ENCODE measurements around the gene ZNF341.
"Not testable (repeated sequence)": the region's sequence is repeated elsewhere in the genome, so short reads cannot be mapped to it uniquely, and the experiment has no call there.

The ZNF341 gene

DNA sequence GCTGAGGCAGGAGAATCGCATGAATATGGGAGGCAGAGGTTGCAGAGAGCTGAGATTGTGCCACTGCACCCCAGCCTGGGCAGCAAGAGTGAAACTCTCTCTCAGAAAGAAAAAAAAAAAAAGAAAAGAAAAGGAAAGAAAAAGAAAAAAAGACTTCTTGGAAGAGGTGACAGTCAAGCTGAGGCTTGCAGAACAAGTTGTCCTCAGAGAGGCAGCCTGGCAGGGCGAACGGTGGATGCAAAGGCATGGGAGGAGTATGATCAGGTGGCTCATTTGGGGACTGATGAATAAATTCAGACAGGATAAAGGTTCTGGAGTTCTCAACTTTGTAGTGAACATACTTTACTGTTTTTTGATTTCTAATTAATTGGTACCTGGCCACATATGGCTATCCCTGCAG is 12.4 kb downstream of the ZNF341 start:
- no peak overlapping the region for H3K4me3 ChIP-seq (ENCODE audit: low read length)
- H3K36me3 ChIP-seq (ENCODE audit: control insufficient read depth, insufficient read depth, low read length), result no peaks in the 10 kb centered on the region
- H3K9me3 ChIP-seq (ENCODE audit: control insufficient read depth, low read length), result no peaks in the 10 kb centered on the region
- peaks cover 3% of the 10 kb centered on the region for H3K4me1 ChIP-seq (ENCODE audit: control insufficient read depth, insufficient read depth, low read length)
- no peak overlapping the region for H3K9ac ChIP-seq (ENCODE audit: low read length)
- H3K27me3 ChIP-seq (ENCODE audit: control insufficient read depth, insufficient read depth, low read length), result no peaks in the 10 kb centered on the region

GRCh38 chr20:33744773-33745385 is 13.1 kb downstream of the ZNF341 start:
- no peaks in the 10 kb centered on the region for H3K36me3 ChIP-seq (ENCODE audit: control insufficient read depth, insufficient read depth, low read length)
- peaks cover 3% of the 10 kb centered on the region for H3K4me1 ChIP-seq (ENCODE audit: control insufficient read depth, insufficient read depth, low read length)
- no peaks in the 10 kb centered on the region for H3K9me3 ChIP-seq (ENCODE audit: control insufficient read depth, low read length)
- no peaks in the 10 kb centered on the region for H3K27me3 ChIP-seq (ENCODE audit: control insufficient read depth, insufficient read depth, low read length)
- H3K4me3 ChIP-seq (ENCODE audit: low read length), result no peak overlapping the region
- H3K9ac ChIP-seq (ENCODE audit: low read length), result no peak overlapping the region

DNA sequence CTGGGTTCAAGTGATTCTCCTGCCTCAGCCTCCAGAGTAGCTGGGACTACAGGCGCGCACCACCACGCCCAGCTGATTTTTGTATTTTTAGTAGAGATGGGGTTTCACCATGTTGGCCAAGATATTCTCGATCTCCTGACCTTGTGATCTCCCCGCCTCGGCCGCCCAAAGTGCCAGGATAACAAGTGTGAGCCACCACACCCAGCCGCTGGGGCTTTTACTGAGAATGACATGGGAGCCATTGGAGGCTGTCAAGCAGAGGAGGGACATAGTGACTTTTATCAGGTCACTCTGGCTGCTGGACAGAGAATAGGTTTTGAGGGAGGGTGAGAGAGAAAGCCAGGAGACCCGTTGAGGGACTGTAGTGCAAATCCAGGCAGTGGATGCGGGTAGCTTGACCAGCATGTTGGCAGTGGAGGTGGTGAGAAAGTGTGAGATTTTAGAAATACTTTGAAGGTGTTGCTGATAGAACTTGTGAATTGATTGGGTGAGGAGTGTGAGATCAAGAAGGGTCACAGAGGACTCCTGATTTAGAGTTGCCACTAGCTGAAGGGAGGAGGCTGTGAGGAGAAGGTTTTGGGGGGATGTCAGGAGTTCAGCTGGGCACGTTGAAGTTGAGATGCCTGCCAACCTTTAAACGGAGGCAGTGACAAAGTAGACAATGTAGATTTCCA is 14.7 kb downstream of the ZNF341 start:
- peaks cover 3% of the 10 kb centered on the region for H3K4me1 ChIP-seq (ENCODE audit: control insufficient read depth, insufficient read depth, low read length)
- H3K27me3 ChIP-seq (ENCODE audit: control insufficient read depth, insufficient read depth, low read length), result no peaks in the 10 kb centered on the region
- H3K9ac ChIP-seq (ENCODE audit: low read length), result no peak overlapping the region
- H3K9me3 ChIP-seq (ENCODE audit: control insufficient read depth, low read length), result no peaks in the 10 kb centered on the region
- H3K4me3 ChIP-seq (ENCODE audit: low read length), result no peak overlapping the region
- H3K36me3 ChIP-seq (ENCODE audit: control insufficient read depth, insufficient read depth, low read length), result no peaks in the 10 kb centered on the region

DNA sequence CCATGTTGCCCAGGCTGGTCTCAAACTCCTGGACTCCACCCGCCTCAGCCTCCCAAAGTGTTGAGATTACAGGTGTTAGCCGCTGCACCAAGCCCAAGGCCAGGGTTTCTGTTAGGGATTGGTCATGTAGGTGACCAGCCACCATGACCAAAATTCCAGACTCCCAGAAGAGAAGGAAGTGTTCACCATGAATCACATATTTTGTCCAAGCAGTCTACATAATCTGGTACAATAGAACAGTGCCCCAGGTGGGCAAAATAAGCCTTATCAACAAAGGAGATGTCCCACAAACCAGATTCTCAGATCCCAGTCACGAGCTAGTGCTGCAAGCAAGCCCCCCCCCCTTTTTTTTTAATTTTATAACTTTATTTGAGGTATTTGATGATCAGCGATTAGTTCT is 20.0 kb downstream of the ZNF341 start:
- Histone ChIP-seq H3K9me3 (ENCODE audit: control insufficient read depth, low read length) (no peaks in the 10 kb centered on the region), H3K36me3 (ENCODE audit: control insufficient read depth, insufficient read depth, low read length) (no peaks in the 10 kb centered on the region), H3K4me1 (ENCODE audit: control insufficient read depth, insufficient read depth, low read length) (no peaks in the 10 kb centered on the region), H3K27me3 (ENCODE audit: control insufficient read depth, insufficient read depth, low read length) (no peaks in the 10 kb centered on the region), H3K4me3 (ENCODE audit: low read length) (no peak overlapping the region), H3K9ac (ENCODE audit: low read length) (no peak overlapping the region)

DNA sequence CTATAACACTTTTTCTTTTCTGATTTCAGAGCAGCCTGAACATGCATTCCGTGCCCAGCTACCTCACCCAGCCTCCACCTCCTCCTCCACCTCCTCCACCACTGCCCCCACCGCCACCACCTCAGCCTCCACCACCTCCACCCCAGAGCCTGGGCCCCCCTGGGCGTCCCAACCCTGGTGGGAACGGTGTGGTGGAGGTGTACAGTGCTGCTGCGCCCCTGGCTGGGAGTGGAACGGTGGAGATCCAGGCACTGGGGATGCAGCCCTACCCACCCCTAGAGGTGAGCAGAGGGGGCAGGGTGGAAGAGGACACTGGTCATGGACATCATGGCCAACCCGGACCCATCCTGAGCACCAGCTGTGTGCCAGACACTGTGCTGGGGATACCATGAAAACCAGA is 21.3 kb downstream of the ZNF341 start:
- Histone ChIP-seq H3K36me3 (ENCODE audit: control insufficient read depth, insufficient read depth, low read length) (no peaks in the 10 kb centered on the region), H3K4me3 (ENCODE audit: low read length) (no peak overlapping the region), H3K9me3 (ENCODE audit: control insufficient read depth, low read length) (no peaks in the 10 kb centered on the region), H3K4me1 (ENCODE audit: control insufficient read depth, insufficient read depth, low read length) (no peaks in the 10 kb centered on the region), H3K9ac (ENCODE audit: low read length) (no peak overlapping the region), H3K27me3 (ENCODE audit: control insufficient read depth, insufficient read depth, low read length) (no peaks in the 10 kb centered on the region)

GRCh38 chr20:33753763-33754162 is 22.0 kb downstream of the ZNF341 start:
- H3K9ac ChIP-seq (ENCODE audit: low read length), result no peak overlapping the region
- no peak overlapping the region for H3K4me3 ChIP-seq (ENCODE audit: low read length)
- H3K4me1 ChIP-seq (ENCODE audit: control insufficient read depth, insufficient read depth, low read length), result no peaks in the 10 kb centered on the region
- H3K36me3 ChIP-seq (ENCODE audit: control insufficient read depth, insufficient read depth, low read length), result no peaks in the 10 kb centered on the region
- H3K27me3 ChIP-seq (ENCODE audit: control insufficient read depth, insufficient read depth, low read length), result no peaks in the 10 kb centered on the region
- H3K9me3 ChIP-seq (ENCODE audit: control insufficient read depth, low read length), result no peaks in the 10 kb centered on the region

DNA sequence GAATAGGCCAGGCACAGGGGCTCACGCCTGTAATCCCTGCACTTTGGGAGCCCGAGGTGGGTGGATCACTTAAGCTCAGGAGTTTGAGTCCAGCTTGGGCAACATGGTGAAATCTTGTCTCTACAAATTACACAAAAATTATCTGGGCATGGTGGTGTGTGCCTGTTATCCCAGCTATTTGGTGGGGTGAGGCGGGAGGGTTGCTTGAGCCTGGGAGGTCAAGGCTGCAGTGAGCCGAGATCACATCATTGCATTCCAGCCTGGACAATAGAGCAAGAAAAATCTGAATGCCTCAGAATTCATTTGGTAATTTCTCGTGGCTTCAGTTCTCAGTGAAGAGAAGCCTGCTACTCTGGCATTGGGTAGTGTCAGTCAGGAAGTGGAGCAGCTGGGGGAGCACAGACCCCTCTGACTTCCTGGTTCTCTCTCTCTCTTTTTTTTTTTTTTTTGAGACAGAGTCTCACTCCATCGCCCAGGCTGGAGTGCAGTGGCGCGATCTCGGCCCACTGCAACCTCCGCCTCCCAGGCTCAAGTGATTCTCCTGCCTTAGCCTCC is 24.2 kb downstream of the ZNF341 start:
- H3K9me3 ChIP-seq (ENCODE audit: control insufficient read depth, low read length); H3K36me3 ChIP-seq (ENCODE audit: control insufficient read depth, insufficient read depth, low read length); H3K27me3 ChIP-seq (ENCODE audit: control insufficient read depth, insufficient read depth, low read length); H3K9ac ChIP-seq (ENCODE audit: low read length); H3K4me3 ChIP-seq (ENCODE audit: low read length); H3K4me1 ChIP-seq (ENCODE audit: control insufficient read depth, insufficient read depth, low read length): not testable (repeated sequence)

DNA sequence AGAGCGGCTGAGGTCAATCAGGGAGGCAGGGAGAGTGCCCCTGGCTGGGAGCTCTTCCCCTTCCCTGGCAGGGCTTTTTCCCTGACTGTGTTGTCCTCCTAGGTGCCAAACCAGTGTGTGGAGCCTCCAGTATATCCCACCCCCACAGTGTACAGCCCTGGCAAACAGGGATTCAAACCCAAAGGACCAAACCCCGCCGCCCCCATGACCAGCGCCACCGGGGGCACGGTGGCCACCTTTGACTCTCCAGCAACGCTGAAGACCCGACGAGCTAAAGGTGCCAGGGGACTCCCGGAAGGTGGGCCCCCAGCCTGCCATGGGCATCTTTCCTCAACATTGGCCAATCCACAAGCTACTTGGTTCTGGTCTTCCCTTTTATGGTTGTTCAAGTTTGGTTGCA is 25.2 kb downstream of the ZNF341 start:
- H3K36me3 ChIP-seq (ENCODE audit: control insufficient read depth, insufficient read depth, low read length), result no peaks in the 10 kb centered on the region

DNA sequence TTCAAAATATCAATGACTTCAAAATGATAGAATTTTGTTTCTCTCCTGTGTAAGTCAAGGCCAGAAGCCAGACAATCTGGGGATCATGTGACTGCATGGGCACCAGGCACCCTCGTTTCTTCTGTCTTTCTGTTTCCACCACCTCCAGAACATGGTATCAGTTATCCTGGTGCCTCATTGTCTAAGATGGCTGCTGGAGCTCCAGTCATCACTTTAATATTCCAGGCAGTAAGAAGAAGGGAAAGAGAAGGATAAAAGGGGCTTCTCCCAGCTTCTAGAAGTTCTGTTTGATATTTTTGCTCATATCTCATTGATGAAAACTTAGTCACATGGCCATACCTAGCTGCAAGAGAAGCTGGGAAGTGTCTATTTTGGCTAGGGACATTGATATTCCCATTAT is 25.7 kb downstream of the ZNF341 start:
- H3K4me1 ChIP-seq (ENCODE audit: control insufficient read depth, insufficient read depth, low read length), result no peaks in the 10 kb centered on the region
- H3K4me3 ChIP-seq (ENCODE audit: low read length), result no peak overlapping the region
- no peak overlapping the region for H3K9ac ChIP-seq (ENCODE audit: low read length)
- H3K36me3 ChIP-seq (ENCODE audit: control insufficient read depth, insufficient read depth, low read length), result no peaks in the 10 kb centered on the region
- no peaks in the 10 kb centered on the region for H3K27me3 ChIP-seq (ENCODE audit: control insufficient read depth, insufficient read depth, low read length)
- no peaks in the 10 kb centered on the region for H3K9me3 ChIP-seq (ENCODE audit: control insufficient read depth, low read length)

More for the DNA sequence above, 25.2 kb downstream of the ZNF341 start:
- Histone ChIP-seq H3K27me3 (ENCODE audit: control insufficient read depth, insufficient read depth, low read length) (no peaks in the 10 kb centered on the region), H3K4me3 (ENCODE audit: low read length) (no peak overlapping the region), H3K9me3 (ENCODE audit: control insufficient read depth, low read length) (no peaks in the 10 kb centered on the region), H3K9ac (ENCODE audit: low read length) (no peak overlapping the region), H3K4me1 (ENCODE audit: control insufficient read depth, insufficient read depth, low read length) (no peaks in the 10 kb centered on the region)

DNA sequence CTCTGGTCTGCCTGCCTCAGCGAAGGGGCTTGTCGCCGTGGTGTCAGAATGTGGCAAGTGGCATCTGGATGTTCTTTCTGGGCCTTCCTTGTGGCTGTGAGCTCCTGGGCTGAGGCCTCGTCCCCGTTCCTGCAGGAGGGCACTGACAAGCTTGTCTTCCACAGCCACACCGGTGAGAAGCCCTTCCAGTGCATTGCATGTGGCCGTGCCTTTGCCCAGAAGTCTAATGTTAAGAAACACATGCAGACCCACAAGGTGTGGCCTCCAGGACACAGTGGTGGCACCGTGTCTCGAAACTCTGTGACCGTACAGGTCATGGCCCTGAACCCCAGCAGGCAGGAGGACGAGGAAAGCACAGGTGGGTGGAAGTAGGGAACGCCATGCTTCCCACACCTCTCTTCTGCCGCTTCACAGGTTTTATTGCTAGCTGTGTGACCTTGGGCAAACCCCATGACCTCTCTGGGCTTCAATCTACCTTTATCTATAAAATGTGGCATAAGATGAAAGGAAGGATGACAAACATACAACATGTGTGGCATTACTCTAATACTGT is 30.0 kb downstream of the ZNF341 start:
- Histone ChIP-seq H3K27me3 (ENCODE audit: control insufficient read depth, insufficient read depth, low read length) (no peaks in the 10 kb centered on the region), H3K4me1 (ENCODE audit: control insufficient read depth, insufficient read depth, low read length) (no peaks in the 10 kb centered on the region), H3K9ac (ENCODE audit: low read length) (no peak overlapping the region), H3K36me3 (ENCODE audit: control insufficient read depth, insufficient read depth, low read length) (no peaks in the 10 kb centered on the region), H3K4me3 (ENCODE audit: low read length) (no peak overlapping the region), H3K9me3 (ENCODE audit: control insufficient read depth, low read length) (no peaks in the 10 kb centered on the region)

GRCh38 chr20:33765099-33765498 is 33.3 kb downstream of the ZNF341 start:
- no peaks in the 10 kb centered on the region for H3K9me3 ChIP-seq (ENCODE audit: control insufficient read depth, low read length)
- H3K36me3 ChIP-seq (ENCODE audit: control insufficient read depth, insufficient read depth, low read length), result no peaks in the 10 kb centered on the region
- H3K4me3 ChIP-seq (ENCODE audit: low read length), result no peak overlapping the region
- no peak overlapping the region for H3K9ac ChIP-seq (ENCODE audit: low read length)
- H3K4me1 ChIP-seq (ENCODE audit: control insufficient read depth, insufficient read depth, low read length), result no peaks in the 10 kb centered on the region
- no peaks in the 10 kb centered on the region for H3K27me3 ChIP-seq (ENCODE audit: control insufficient read depth, insufficient read depth, low read length)

DNA sequence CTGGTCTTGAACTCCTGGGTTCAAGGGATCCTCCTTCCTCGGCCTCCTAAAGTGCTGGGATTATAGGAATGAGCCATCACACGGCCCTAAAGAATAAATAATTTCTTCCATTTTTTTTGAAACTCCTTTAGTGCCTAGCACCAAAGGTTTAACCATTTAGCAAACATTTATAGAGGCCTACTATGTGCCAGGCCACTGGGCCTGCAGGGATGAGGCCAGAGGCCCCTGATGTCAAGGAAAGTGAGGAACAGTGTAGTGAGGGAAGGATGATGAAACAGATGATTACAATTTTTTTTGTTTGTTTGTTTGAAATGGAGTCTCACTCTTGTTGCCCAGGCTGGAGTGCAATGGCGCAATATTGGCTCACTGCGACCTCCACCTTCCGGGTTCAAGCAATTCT is 33.8 kb downstream of the ZNF341 start:
- Histone ChIP-seq H3K9ac (ENCODE audit: low read length) (no peak overlapping the region), H3K4me1 (ENCODE audit: control insufficient read depth, insufficient read depth, low read length) (no peaks in the 10 kb centered on the region), H3K4me3 (ENCODE audit: low read length) (no peak overlapping the region), H3K36me3 (ENCODE audit: control insufficient read depth, insufficient read depth, low read length) (no peaks in the 10 kb centered on the region), H3K27me3 (ENCODE audit: control insufficient read depth, insufficient read depth, low read length) (no peaks in the 10 kb centered on the region), H3K9me3 (ENCODE audit: control insufficient read depth, low read length) (no peaks in the 10 kb centered on the region)

All from mucosa of stomach (tissue), 1 donor.